Measurements from ENCODE around the gene CRABP1. TPM values are rescaled to one million over a fixed set of nuclear protein-coding genes. Genes with fewer than 3 reads are reported as not detected.

CRABP1 gene
- total and polyA plus RNA-seq, 7 donors = 0.05 TPM; not detected in 6

GRCh38 chr15:78304216-78305066, 35.7 kb upstream of the CRABP1 start:
- TF ChIP-seq CTCF (IDR thresholded peaks at IDR 0.05) = no peak
- Histone ChIP-seq H3K9me3 (no peaks in the 10 kb centered on the region), H3K4me1 (no peaks in the 10 kb centered on the region), H3K27me3 (ENCODE audit: insufficient read depth in 3 of 3, low read length in 2 of 3) (peaks cover 0 to 6% (median 2%) of the 10 kb centered on the region in 3 donors), H3K4me3 (no peak overlapping the region), H3K27ac (no peak overlapping the region), H3K36me3 (ENCODE audit: insufficient read depth in 1 of 2, low read depth in 1 of 2) (no peaks in the 10 kb centered on the region)
- WGBS, 3 donors = 63 to 88% (median 76%) methylated on average over 9 of the region's 9 CpGs
- intact Hi-C loops (cut with DNase I) = loop anchor here (5.0 to 10.0 kb wide), 2 partner anchors 118 to 450 kb away; no protein-coding TSS in a partner anchor
- no peak for DNase-seq
- no peak for ATAC-seq

GRCh38 chr15:78306176-78306774, 33.9 kb upstream of the CRABP1 start:
- Histone ChIP-seq H3K4me3 (no peak overlapping the region), H3K27me3 (ENCODE audit: insufficient read depth in 3 of 3, low read length in 2 of 3) (peaks cover 0 to 6% (median 2%) of the 10 kb centered on the region in 3 donors), H3K4me1 (no peaks in the 10 kb centered on the region), H3K36me3 (ENCODE audit: insufficient read depth in 1 of 2, low read depth in 1 of 2) (no peaks in the 10 kb centered on the region), H3K27ac (no peak overlapping the region), H3K9me3 (no peaks in the 10 kb centered on the region)
- WGBS, 3 donors = 62 to 76% (median 66%) methylated on average over 3 of the region's 3 CpGs
- no peak for TF ChIP-seq CTCF (IDR thresholded peaks at IDR 0.05)
- ATAC-seq (no peak), DNase-seq (no peak)
- intact Hi-C loops (cut with DNase I) = loop anchor here (5.0 to 10.0 kb wide), 2 partner anchors 116 to 449 kb away; no protein-coding TSS in a partner anchor

GRCh38 chr15:78307976-78308375, 32.2 kb upstream of the CRABP1 start:
- Histone ChIP-seq H3K4me3 (no peak overlapping the region), H3K4me1 (no peaks in the 10 kb centered on the region), H3K36me3 (ENCODE audit: insufficient read depth in 1 of 2, low read depth in 1 of 2) (no peaks in the 10 kb centered on the region), H3K27me3 (ENCODE audit: insufficient read depth in 3 of 3, low read length in 2 of 3) (peaks cover 0 to 6% (median 2%) of the 10 kb centered on the region in 3 donors), H3K9me3 (no peaks in the 10 kb centered on the region), H3K27ac (no peak overlapping the region)
- no peak for ATAC-seq
- 59 to 66% (median 60%) methylated on average over 6 of the region's 6 CpGs for WGBS, 3 donors
- no peak for DNase-seq
- intact Hi-C loops (cut with DNase I) = loop anchor here (1.0 to 10.0 kb wide), 3 partner anchors 114 to 447 kb away; no protein-coding TSS in a partner anchor
- no peak for TF ChIP-seq CTCF (IDR thresholded peaks at IDR 0.05)

- DNase-seq (peak; percentile 56 to 79), ATAC-seq (peak; percentile 81 to 96 (median 86))
- Histone ChIP-seq H3K9me3 (no peaks in the 10 kb centered on the region), H3K4me3 (no peak overlapping the region), H3K36me3 (ENCODE audit: insufficient read depth in 1 of 2, low read depth in 1 of 2) (no peaks in the 10 kb centered on the region), H3K4me1 (no peaks in the 10 kb centered on the region), H3K27me3 (ENCODE audit: insufficient read depth in 3 of 3, low read length in 2 of 3) (peaks cover 0 to 6% (median 2%) of the 10 kb centered on the region in 3 donors), H3K27ac (no peak overlapping the region)
- 19 to 21% (median 19%) methylated on average over 9 of the region's 9 CpGs for WGBS, 3 donors
- intact Hi-C loops (cut with DNase I) = loop anchor here (1.0 to 10.0 kb wide), 3 partner anchors 114 to 446 kb away; no protein-coding TSS in a partner anchor
- peak; percentile 84 for TF ChIP-seq CTCF (IDR thresholded peaks at IDR 0.05)
Measured at GRCh38 chr15:78308422-78309032, 31.6 kb upstream of the CRABP1 start.

Measured in psoas muscle (tissue), 8 donors.